GM12878 (cell line): Measurements from ENCODE around the gene BTBD7.

ENCODE experiments used
- CHD2 ChIP-seq: IDR thresholded peaks from 2 replicates; pipeline ENCODE4 v1.6.1; 2011; ENCODE audit warnings: low read depth, low read length, improper control_type of control experiment, borderline replicate concordance
- HDAC6 ChIP-seq: fragments of 200-600 bp; sonication (generic); IDR thresholded peaks from one replicate; pipeline ENCODE4 v1.8.0; 2017; ENCODE audit warnings: antibody characterized with exemption; ENCODE audit not compliant: unreplicated experiment
- POLR2A ChIP-seq: IDR thresholded peaks from 2 replicates; pipeline ENCODE4 v1.6.1; 2011; ENCODE audit warnings: low read depth, mild to moderate bottlenecking, low read length
- RFX5 ChIP-seq: IDR thresholded peaks from 2 replicates; pipeline ENCODE4 v1.6.1; 2011; ENCODE audit warnings: low read depth, low read length, improper control_type of control experiment
- SIN3A ChIP-seq: IDR thresholded peaks from 2 replicates; pipeline ENCODE4 v1.6.1; 2012; ENCODE audit warnings: low read depth, low read length, improper control_type of control experiment
- SMAD1 ChIP-seq: fragments of 450-650 bp; IDR thresholded peaks from 2 replicates; pipeline ENCODE4 v1.6.1; 2018; ENCODE audit warnings: mild to moderate bottlenecking, low read depth; ENCODE audit not compliant: partially characterized antibody
- TAF1 ChIP-seq: IDR thresholded peaks from 2 replicates; pipeline ENCODE4 v1.6.1; 2011; ENCODE audit warnings: mild to moderate bottlenecking, low read depth, low read length, borderline replicate concordance
- TCF12 ChIP-seq: IDR thresholded peaks from 2 replicates; pipeline ENCODE4 v1.6.1; 2011; ENCODE audit warnings: low read depth, mild to moderate bottlenecking, low read length
- TCF3 ChIP-seq: IDR thresholded peaks from 2 replicates; pipeline ENCODE4 v1.6.1; 2012; ENCODE audit warnings: low read depth, mild to moderate bottlenecking, low read length, borderline replicate concordance; ENCODE audit not compliant: insufficient read depth
- ZNF24 ChIP-seq: fragments of 450-650 bp; IDR thresholded peaks from 2 replicates; pipeline ENCODE4 v1.6.1; 2017; ENCODE audit warnings: antibody characterized with exemption, mild to moderate bottlenecking
- TF ChIP-seq, protein P1 (sequence below), 3 experiments: IDR thresholded peaks in 2 of 3; conservative IDR thresholded peaks in 1 of 3; 2 replicates each; pipeline ENCODE4 v1.5.1; 2011; ENCODE audit warnings: low read depth in 3 of 3, low read length in 3 of 3, mild to moderate bottlenecking in 3 of 3, control low read depth in 2 of 3, moderate library complexity in 2 of 3, inconsistent platforms in 1 of 3, mixed read lengths in 1 of 3; ENCODE audit not compliant: control insufficient read depth in 2 of 3, insufficient read depth in 1 of 3; ENCODE audit errors: extremely low read depth in 1 of 3

DNA sequence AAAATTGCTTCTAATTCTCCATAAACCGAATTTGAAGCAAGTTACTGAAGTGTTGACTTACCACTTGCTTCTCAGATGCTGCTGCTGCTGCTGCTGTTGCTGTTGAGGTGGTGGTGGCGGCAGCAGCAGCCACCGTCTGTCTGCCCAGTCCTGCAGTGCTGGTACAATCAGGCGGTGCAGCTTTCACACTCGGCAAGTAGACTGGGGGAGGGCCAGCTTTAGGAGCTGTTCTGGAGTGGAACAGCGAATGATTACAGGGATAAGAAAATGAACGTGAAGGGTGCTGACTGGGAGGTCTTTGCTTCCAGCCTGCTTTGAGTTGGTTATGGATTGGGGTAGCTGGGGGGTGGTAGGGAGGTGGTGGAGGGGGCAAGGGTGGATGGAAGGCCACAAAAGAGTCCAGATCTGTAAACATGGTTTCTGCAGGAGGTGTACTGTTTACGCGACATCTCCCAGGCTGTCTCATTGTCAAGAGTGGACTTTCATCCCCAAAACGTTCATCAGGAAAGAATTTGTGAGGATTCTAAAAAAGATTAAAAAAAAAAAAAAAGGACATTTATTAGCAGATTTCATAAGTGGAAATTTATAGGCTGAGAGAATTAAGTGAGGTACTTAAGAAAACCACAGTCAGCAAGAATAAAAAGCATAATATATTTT lies 86.9 kb downstream of the BTBD7 start:
- TF ChIP-seq TAF1 (no peak), ZNF24 (no peak), CHD2 (no peak), POLR2A (no peak), RFX5 (no peak), SIN3A (no peak), SMAD1 (no peak), TCF3 (no peak), TCF12 (no peak), HDAC6 (no peak)
- TF ChIP-seq, protein P1, sequence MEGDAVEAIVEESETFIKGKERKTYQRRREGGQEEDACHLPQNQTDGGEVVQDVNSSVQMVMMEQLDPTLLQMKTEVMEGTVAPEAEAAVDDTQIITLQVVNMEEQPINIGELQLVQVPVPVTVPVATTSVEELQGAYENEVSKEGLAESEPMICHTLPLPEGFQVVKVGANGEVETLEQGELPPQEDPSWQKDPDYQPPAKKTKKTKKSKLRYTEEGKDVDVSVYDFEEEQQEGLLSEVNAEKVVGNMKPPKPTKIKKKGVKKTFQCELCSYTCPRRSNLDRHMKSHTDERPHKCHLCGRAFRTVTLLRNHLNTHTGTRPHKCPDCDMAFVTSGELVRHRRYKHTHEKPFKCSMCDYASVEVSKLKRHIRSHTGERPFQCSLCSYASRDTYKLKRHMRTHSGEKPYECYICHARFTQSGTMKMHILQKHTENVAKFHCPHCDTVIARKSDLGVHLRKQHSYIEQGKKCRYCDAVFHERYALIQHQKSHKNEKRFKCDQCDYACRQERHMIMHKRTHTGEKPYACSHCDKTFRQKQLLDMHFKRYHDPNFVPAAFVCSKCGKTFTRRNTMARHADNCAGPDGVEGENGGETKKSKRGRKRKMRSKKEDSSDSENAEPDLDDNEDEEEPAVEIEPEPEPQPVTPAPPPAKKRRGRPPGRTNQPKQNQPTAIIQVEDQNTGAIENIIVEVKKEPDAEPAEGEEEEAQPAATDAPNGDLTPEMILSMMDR (IDR thresholded peaks at IDR 0.05 in 2 of 3, conservative IDR thresholded peaks at IDR 0.05 in 1 of 3; ENCODE audit: control insufficient read depth in 2 of 3, extremely low read depth in 1 of 3, insufficient read depth in 1 of 3, low read depth in 3 of 3, low read length in 3 of 3): no peak
